Neural progenitor cell (in vitro differentiated cells): ENCODE data around the gene HMGXB4.

ENCODE experiments used
- EZH2 ChIP-seq: fragments of 200-600 bp; sonication (generic); IDR thresholded peaks from 2 replicates; pipeline ENCODE4 v1.6.1; 2017; ENCODE audit warnings: antibody characterized with exemption, mild to moderate bottlenecking, moderate library complexity
- EZH2phosphoT487 ChIP-seq: fragments of 200-600 bp; sonication (generic); IDR thresholded peaks from 2 replicates; pipeline ENCODE4 v1.6.1; 2017; ENCODE audit warnings: antibody characterized with exemption
- TF ChIP-seq, protein P1 (sequence below): fragments of 200-600 bp; sonication (generic); IDR thresholded peaks from 2 replicates; pipeline ENCODE4 v1.5.1; 2017; ENCODE audit warnings: antibody characterized with exemption, mild to moderate bottlenecking

DNA sequence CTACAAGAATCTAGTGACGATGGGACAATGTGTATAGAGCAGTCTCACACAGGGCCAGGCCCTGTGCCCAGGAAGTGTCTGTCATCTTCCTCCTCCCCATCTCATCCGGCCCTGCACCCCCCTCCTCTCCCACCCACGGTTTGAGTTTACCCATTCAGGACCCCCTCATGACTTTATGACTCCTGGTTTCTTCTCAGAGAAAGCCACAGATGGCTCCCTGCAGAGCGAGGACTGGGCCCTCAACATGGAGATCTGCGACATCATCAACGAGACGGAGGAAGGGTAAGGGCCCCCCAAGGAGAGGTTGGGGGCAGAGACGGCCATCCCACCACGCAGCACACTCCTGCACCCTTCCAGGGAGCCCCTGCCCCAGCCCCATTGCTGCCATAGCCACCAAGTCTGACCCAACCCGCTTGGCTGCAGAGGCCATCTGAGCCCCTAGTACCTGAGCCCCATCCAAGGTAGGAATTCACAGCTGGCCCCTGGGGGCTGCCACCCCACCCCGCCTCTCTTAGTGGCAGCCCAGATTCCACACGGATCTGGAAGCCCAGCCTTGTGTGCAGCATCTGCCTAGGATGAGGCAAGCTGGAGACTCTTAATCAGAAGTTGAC, 60.5 kb downstream of the HMGXB4 start:
- TF ChIP-seq, protein P1, sequence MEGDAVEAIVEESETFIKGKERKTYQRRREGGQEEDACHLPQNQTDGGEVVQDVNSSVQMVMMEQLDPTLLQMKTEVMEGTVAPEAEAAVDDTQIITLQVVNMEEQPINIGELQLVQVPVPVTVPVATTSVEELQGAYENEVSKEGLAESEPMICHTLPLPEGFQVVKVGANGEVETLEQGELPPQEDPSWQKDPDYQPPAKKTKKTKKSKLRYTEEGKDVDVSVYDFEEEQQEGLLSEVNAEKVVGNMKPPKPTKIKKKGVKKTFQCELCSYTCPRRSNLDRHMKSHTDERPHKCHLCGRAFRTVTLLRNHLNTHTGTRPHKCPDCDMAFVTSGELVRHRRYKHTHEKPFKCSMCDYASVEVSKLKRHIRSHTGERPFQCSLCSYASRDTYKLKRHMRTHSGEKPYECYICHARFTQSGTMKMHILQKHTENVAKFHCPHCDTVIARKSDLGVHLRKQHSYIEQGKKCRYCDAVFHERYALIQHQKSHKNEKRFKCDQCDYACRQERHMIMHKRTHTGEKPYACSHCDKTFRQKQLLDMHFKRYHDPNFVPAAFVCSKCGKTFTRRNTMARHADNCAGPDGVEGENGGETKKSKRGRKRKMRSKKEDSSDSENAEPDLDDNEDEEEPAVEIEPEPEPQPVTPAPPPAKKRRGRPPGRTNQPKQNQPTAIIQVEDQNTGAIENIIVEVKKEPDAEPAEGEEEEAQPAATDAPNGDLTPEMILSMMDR = no peak
- TF ChIP-seq EZH2phosphoT487 = no peak
- no peak for TF ChIP-seq EZH2
